Osteocyte (in vitro differentiated cells): Measurements from ENCODE around the gene GADD45B. TPM values are rescaled to one million over a fixed set of nuclear protein-coding genes. Genes with fewer than 3 reads are reported as not detected.
"Not testable (repeated sequence)": the region's sequence is repeated elsewhere in the genome, so short reads cannot be mapped to it uniquely, and the experiment has no call there.

Experiments used
- DNase-seq: peaks from one replicate; pipeline ENCODE4 v3.0.0; 2021; ENCODE audit warnings: mixed read lengths; ENCODE audit not compliant: unreplicated experiment; ENCODE audit errors: extremely low spot score
- H3K27ac Mint-ChIP-seq: one replicate; pipeline ENCODE4 v1.8.0; 2021; ENCODE audit warnings: mild to moderate bottlenecking, mixed read lengths; ENCODE audit not compliant: unreplicated experiment
- H3K27me3 Mint-ChIP-seq: one replicate; pipeline ENCODE4 v1.8.0; 2021; ENCODE audit warnings: mixed read lengths; ENCODE audit not compliant: unreplicated experiment
- H3K36me3 Mint-ChIP-seq: one replicate; pipeline ENCODE4 v1.8.0; 2021; ENCODE audit warnings: mixed read lengths; ENCODE audit not compliant: unreplicated experiment
- H3K4me1 Mint-ChIP-seq: one replicate; pipeline ENCODE4 v1.8.0; 2021; ENCODE audit warnings: mixed read lengths; ENCODE audit not compliant: unreplicated experiment
- H3K4me3 Mint-ChIP-seq: one replicate; pipeline ENCODE4 v1.8.0; 2021; ENCODE audit warnings: mild to moderate bottlenecking, moderate library complexity, mixed read lengths; ENCODE audit not compliant: unreplicated experiment
- H3K9me3 Mint-ChIP-seq: one replicate; pipeline ENCODE4 v1.8.0; 2021; ENCODE audit warnings: mixed read lengths; ENCODE audit not compliant: unreplicated experiment
- total RNA-seq: library from RNA; stranded (reverse); gene quantifications from 2 replicates; pipeline ENCODE4 v1.2.1, GENCODE V29; 2021
- TF ChIP-seq, protein P1 (sequence below): fragments of 200-600 bp; sonication (generic); IDR thresholded peaks from 2 replicates; pipeline ENCODE4 v1.5.0; 2021; ENCODE audit warnings: antibody characterized with exemption, mild to moderate bottlenecking, moderate library complexity

Gene GADD45B
- total RNA-seq, 1 donor from 2014 or later, result 165 TPM

DNA sequence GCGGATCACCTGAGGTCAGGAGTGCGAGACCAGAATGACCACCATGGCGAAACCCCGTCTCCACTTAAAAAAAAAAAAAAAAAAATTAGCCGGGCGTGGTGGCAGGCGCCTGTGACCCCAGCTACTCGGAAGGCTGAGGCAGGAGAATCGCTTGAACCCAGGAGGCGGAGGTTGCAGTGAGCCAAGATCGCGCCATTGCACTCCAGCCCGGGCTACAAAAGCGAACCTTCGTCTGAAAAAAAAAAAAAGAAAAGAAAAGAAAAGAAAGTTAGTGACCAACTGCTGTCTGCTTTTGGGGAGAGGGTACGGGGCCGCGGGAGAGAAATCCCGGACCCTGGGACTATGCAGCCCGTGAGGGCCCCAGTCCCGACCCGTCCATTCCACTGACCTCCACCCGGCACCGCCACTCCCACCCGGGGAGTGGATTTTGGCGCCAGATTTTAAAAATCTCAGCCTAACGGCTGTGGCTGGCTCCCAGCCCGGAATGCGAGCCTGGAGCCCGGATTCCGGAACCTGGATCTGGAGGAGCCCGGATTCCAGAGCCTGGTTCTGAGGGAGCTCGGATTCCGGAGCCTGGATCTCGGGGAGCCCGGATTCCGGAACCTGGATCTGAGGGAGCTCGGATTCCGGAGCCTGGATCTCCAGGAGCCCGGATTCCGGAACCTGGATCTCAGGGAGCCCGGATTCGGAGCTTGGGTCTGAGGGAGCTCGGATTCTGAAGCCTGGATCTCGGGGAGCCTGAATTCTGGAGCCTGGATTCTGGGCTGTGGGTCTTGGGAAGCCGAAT, 13.1 kb upstream of the GADD45B start:
- TF ChIP-seq, protein P1, sequence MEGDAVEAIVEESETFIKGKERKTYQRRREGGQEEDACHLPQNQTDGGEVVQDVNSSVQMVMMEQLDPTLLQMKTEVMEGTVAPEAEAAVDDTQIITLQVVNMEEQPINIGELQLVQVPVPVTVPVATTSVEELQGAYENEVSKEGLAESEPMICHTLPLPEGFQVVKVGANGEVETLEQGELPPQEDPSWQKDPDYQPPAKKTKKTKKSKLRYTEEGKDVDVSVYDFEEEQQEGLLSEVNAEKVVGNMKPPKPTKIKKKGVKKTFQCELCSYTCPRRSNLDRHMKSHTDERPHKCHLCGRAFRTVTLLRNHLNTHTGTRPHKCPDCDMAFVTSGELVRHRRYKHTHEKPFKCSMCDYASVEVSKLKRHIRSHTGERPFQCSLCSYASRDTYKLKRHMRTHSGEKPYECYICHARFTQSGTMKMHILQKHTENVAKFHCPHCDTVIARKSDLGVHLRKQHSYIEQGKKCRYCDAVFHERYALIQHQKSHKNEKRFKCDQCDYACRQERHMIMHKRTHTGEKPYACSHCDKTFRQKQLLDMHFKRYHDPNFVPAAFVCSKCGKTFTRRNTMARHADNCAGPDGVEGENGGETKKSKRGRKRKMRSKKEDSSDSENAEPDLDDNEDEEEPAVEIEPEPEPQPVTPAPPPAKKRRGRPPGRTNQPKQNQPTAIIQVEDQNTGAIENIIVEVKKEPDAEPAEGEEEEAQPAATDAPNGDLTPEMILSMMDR, result no peak
- Mint-ChIP-seq H3K4me3 (peak overlapping the region; percentile 79), H3K9me3 (no peaks in the 10 kb centered on the region), H3K27me3 (no peaks in the 10 kb centered on the region), H3K36me3 (no peaks in the 10 kb centered on the region), H3K4me1 (peaks cover 19% of the 10 kb centered on the region), H3K27ac (peak overlapping the region; percentile 74)
- DNase-seq, result peak; percentile 95

DNA sequence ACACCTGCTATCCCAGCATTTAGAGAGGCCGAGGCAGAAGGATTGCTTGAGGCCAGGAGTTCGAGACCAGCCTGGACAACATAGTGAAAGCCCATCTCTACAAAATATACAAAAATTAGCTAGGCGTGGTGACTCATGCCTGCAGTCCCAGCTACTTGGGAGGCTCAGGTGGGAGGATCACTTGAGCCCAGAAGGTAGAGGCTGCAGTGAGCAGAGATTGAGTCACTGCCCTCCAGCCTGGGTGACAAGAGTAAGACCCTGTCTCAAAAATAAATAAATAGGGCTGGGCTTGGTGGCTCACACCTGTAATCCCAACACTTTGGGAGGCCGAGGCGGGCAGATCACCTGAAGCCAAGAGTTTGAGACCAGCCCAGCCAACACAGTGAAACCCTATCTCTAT, 12.2 kb upstream of the GADD45B start:
- not testable (repeated sequence) for DNase-seq, H3K36me3 Mint-ChIP-seq, H3K4me3 Mint-ChIP-seq, H3K9me3 Mint-ChIP-seq, H3K27me3 Mint-ChIP-seq
- Mint-ChIP-seq H3K4me1 (peaks cover 22% of the 10 kb centered on the region), H3K27ac (peak overlapping the region; percentile 74)

DNA sequence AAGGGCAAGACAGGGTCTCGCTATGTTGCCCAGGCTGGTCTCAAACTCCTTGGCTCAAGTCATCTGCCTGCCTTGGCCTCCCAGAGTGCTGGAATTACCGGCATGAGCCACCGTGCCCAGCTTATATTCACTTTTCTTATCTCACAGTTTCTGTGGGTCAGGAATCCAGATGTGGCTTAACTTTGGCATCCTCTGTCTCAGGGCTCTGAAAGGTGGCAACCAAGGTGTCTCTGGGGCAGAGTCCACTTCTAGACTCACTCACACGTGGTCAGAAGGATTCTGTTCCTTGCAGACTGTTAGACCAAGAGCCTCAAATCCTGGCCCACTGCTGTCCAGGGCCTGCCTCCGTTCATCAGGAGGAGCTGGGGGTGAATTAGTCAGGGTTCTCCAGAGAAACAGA, 11.5 kb upstream of the GADD45B start:
- TF ChIP-seq, protein P1, result no peak
- DNase-seq, result no peak
- Mint-ChIP-seq H3K27me3 (no peaks in the 10 kb centered on the region), H3K36me3 (no peaks in the 10 kb centered on the region), H3K4me1 (peaks cover 28% of the 10 kb centered on the region), H3K9me3 (no peaks in the 10 kb centered on the region), H3K27ac (peak overlapping the region; percentile 50), H3K4me3 (no peak overlapping the region)

DNA sequence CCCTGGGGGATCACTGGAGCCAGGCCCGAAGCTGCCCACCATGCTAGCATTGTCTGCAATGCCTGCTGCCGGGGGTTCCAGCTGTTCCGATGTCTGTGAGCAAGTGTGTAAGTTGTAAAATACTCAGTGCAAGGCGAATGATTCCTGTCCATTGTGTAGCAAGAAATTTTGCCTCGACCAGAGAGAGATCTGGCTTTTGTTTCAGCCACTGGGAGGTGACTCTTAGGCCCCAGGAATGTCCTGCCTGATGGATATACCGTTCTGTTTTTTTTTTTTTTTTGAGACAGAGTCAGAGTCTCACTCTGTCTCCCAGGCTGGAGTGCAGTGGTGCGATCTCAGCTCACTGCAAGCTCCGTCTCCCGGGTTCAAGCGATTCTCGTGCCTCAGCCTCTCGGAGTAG, 7.3 kb upstream of the GADD45B start:
- H3K36me3 Mint-ChIP-seq, result no peaks in the 10 kb centered on the region
- no peaks in the 10 kb centered on the region for H3K9me3 Mint-ChIP-seq
- no peak overlapping the region for H3K27ac Mint-ChIP-seq

DNA sequence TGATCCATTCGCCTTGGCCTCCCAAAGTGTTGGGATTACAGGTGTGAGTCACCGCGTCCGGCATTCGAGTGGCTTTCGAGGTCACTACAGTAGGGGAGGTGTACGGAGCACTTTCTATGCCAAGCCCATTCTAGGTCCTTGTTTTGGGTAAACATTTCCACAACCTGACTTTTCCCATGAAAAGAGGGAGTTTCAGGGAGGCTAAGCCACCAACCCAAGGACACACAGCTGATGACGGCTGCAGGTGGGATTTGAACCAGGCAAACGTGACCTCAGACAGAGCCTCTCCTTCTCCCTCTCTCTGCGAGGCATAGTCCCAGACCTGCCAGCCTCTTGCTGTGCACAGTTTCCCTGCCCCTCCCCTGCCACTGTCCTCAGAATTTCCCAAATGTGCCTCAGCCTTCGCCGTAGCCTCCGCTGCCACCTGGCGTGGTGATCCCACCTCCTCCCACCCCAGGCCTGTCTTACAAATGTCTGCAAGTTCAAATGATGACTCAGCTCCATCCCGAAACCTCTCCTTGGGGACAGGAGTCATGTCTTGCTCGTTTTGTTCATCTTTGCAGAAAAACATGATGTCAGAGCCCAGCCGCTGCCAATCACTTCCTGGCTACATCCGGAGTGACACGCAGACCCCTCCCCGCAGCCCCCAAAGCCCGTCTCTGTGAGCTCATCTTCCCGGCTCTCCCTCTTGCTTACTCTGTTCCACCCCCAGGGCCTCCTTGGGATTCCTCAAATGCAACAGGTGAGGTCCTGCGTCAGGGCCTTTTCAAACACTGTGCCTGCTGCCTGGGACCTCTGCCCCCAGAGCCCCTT, 6.6 kb upstream of the GADD45B start:
- Mint-ChIP-seq H3K36me3 (no peaks in the 10 kb centered on the region), H3K4me1 (peaks cover 25% of the 10 kb centered on the region), H3K27me3 (no peaks in the 10 kb centered on the region), H3K4me3 (peak overlapping the region; percentile 14), H3K27ac (peak overlapping the region; percentile 79), H3K9me3 (no peaks in the 10 kb centered on the region)
- TF ChIP-seq, protein P1, result no peak
- DNase-seq, result no peak

More for the DNA sequence above, 7.3 kb upstream of the GADD45B start:
- H3K4me1 Mint-ChIP-seq, result peaks cover 23% of the 10 kb centered on the region
- H3K4me3 Mint-ChIP-seq, result no peak overlapping the region
- TF ChIP-seq, protein P1, result no peak
- no peaks in the 10 kb centered on the region for H3K27me3 Mint-ChIP-seq
- no peak for DNase-seq

DNA sequence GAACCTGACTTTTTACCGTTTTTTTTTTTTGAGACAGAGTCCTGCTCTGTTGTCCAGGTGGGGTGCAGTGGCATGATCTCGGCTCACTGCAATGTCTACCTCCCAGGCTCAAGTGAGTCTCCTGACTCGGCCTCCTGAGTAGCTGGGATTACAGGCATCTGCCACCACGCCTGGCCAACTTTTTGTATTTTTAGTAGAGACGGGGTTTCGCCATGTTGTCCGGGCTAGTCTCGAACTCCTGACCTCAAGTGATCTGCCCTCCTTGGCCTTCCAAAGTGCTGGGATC, 6.1 kb upstream of the GADD45B start:
- Mint-ChIP-seq H3K27ac (peak overlapping the region; percentile 31), H3K4me1 (peaks cover 23% of the 10 kb centered on the region)
- H3K9me3 Mint-ChIP-seq, H3K36me3 Mint-ChIP-seq, H3K4me3 Mint-ChIP-seq, H3K27me3 Mint-ChIP-seq, DNase-seq: not testable (repeated sequence)
